ENCODE results near the gene LGR6.

DNA sequence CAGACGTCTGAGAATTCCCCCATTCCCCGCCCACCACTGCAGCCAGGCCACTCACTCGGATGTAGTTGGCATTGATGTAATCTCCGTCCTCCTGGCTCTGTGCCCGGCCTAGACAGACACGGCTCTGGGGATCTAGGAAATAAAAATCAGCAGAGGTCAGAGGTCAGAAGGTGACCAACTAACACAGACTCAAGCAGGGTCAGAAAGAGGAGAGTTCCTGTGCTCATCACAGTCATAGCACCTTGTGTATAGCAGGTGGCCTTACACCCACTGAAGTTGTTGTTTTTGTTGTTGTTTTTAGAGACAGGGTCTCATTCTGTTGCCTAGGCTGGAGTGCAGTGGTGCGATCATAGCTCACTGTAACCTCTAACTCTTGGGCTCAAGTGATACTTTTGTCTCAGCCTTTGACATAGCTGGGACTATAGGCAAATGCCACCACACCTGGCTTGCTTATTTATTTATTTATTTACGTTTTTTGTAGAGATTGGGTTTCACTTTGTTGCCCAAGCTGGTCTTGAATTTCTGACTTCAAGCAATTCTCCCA is 38.0 kb upstream of the LGR6 start:
- TF ChIP-seq, protein P1, sequence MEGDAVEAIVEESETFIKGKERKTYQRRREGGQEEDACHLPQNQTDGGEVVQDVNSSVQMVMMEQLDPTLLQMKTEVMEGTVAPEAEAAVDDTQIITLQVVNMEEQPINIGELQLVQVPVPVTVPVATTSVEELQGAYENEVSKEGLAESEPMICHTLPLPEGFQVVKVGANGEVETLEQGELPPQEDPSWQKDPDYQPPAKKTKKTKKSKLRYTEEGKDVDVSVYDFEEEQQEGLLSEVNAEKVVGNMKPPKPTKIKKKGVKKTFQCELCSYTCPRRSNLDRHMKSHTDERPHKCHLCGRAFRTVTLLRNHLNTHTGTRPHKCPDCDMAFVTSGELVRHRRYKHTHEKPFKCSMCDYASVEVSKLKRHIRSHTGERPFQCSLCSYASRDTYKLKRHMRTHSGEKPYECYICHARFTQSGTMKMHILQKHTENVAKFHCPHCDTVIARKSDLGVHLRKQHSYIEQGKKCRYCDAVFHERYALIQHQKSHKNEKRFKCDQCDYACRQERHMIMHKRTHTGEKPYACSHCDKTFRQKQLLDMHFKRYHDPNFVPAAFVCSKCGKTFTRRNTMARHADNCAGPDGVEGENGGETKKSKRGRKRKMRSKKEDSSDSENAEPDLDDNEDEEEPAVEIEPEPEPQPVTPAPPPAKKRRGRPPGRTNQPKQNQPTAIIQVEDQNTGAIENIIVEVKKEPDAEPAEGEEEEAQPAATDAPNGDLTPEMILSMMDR (IDR thresholded peaks at IDR 0.05 in 4 of 5, conservative IDR thresholded peaks at IDR 0.05 in 1 of 5) = no peak
- no peak for TF ChIP-seq POLR2A (IDR thresholded peaks at IDR 0.05)
